HL-60 (cell line): Measurements from ENCODE around the gene MPO.

Experiments
- GABPA ChIP-seq: IDR thresholded peaks from 2 replicates; pipeline ENCODE4 v1.6.1; 2012; ENCODE audit warnings: low read depth
- POLR2AphosphoS5 ChIP-seq: IDR thresholded peaks from 2 replicates; pipeline ENCODE4 v1.6.1; 2012; ENCODE audit warnings: low read depth
- SPI1 ChIP-seq: IDR thresholded peaks from 2 replicates; pipeline ENCODE4 v1.6.1; 2012; ENCODE audit warnings: low read depth, mild to moderate bottlenecking, borderline replicate concordance
- TF ChIP-seq, protein P1 (sequence below): IDR thresholded peaks from one replicate; pipeline ENCODE4 v1.5.1; 2011; ENCODE audit warnings: low read length, control low read depth, inconsistent platforms; ENCODE audit not compliant: insufficient read depth
- TF ChIP-seq, protein P2 (sequence below): IDR thresholded peaks from 2 replicates; pipeline ENCODE4 v1.6.1; 2012; ENCODE audit warnings: low read depth; ENCODE audit not compliant: insufficient replicate concordance

DNA sequence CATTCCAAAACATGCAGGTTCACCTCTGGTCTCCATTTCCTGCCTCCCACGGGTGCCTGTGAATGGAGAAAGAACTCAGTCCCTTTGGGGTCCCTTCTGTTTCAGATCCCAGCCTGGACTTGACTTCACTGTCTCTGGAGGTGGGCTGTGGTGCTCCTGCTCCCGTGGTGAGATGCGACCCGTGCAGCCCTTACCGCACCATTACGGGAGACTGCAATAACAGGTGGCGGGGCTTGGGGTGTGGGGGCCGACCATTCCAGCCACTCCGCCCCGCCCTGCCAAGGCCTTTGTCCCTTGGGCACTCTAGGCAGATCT lies 31.8 kb downstream of the MPO start:
- TF ChIP-seq, protein P1, sequence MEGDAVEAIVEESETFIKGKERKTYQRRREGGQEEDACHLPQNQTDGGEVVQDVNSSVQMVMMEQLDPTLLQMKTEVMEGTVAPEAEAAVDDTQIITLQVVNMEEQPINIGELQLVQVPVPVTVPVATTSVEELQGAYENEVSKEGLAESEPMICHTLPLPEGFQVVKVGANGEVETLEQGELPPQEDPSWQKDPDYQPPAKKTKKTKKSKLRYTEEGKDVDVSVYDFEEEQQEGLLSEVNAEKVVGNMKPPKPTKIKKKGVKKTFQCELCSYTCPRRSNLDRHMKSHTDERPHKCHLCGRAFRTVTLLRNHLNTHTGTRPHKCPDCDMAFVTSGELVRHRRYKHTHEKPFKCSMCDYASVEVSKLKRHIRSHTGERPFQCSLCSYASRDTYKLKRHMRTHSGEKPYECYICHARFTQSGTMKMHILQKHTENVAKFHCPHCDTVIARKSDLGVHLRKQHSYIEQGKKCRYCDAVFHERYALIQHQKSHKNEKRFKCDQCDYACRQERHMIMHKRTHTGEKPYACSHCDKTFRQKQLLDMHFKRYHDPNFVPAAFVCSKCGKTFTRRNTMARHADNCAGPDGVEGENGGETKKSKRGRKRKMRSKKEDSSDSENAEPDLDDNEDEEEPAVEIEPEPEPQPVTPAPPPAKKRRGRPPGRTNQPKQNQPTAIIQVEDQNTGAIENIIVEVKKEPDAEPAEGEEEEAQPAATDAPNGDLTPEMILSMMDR = no peak
- TF ChIP-seq SPI1 = no peak
- no peak for TF ChIP-seq POLR2AphosphoS5
- TF ChIP-seq, protein P2, sequence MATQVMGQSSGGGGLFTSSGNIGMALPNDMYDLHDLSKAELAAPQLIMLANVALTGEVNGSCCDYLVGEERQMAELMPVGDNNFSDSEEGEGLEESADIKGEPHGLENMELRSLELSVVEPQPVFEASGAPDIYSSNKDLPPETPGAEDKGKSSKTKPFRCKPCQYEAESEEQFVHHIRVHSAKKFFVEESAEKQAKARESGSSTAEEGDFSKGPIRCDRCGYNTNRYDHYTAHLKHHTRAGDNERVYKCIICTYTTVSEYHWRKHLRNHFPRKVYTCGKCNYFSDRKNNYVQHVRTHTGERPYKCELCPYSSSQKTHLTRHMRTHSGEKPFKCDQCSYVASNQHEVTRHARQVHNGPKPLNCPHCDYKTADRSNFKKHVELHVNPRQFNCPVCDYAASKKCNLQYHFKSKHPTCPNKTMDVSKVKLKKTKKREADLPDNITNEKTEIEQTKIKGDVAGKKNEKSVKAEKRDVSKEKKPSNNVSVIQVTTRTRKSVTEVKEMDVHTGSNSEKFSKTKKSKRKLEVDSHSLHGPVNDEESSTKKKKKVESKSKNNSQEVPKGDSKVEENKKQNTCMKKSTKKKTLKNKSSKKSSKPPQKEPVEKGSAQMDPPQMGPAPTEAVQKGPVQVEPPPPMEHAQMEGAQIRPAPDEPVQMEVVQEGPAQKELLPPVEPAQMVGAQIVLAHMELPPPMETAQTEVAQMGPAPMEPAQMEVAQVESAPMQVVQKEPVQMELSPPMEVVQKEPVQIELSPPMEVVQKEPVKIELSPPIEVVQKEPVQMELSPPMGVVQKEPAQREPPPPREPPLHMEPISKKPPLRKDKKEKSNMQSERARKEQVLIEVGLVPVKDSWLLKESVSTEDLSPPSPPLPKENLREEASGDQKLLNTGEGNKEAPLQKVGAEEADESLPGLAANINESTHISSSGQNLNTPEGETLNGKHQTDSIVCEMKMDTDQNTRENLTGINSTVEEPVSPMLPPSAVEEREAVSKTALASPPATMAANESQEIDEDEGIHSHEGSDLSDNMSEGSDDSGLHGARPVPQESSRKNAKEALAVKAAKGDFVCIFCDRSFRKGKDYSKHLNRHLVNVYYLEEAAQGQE = no peak
- TF ChIP-seq GABPA = no peak
